ENCODE data around the gene ARID1B. TPM values are rescaled to one million over a fixed set of nuclear protein-coding genes. Genes with fewer than 3 reads are reported as not detected.

ARID1B gene
- total and polyA plus RNA-seq, 4 donors = 7.0 to 49.0 (median 24.2) TPM

DNA sequence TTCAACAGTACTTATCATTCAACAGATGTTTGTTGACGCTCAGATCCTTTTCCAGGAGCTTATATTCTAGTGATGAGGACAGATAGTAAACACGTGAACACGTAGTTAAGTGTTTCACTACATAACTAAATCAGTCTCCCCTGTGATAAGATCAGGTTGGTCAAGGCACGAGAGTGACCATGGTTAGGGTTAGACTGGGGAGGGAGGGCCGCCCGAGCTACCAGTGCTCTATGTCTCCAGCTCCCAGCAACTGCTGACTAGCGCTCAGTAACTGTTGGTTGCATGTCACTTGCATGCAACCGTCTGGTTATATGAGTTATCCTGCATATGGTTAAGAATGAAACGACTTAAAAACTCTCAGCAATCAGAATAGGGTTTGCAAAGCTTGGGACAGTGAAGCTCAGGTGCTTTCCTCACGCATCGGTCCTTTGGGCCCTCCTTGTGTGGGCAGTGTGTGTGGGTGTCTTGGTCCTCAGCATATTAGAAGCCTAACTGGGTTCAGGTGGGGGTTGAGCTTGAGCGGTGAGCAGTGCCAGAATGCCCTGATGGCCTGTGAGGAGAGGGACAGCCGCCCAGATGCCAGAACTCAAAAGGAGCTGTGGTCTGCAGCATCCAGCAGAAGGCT lies 120.8 kb downstream of the ARID1B start:
- no peaks in the 10 kb centered on the region for H3K9me3 ChIP-seq (ENCODE audit: control insufficient read depth in 4 of 4, low read length in 3 of 4)
- 97% methylated on average over 13 of the region's 13 CpGs for WGBS
- DNase-seq (ENCODE audit: low spot score) = no peak
- H3K27ac ChIP-seq (ENCODE audit: low read depth in 1 of 2, low read length in 2 of 2) = no peak overlapping the region
- peaks cover 0 to 5% (median 0%) of the 10 kb centered on the region in 4 donors for H3K4me1 ChIP-seq (ENCODE audit: control insufficient read depth in 4 of 4, insufficient read depth in 4 of 4, low read length in 3 of 4)
- TF ChIP-seq EGR1 (IDR thresholded peaks at IDR 0.05; ENCODE audit: low read depth in 2 of 2) (no peak), RXRA (IDR thresholded peaks at IDR 0.05) (no peak)
- no peak overlapping the region for H3K4me3 ChIP-seq (ENCODE audit: low read depth in 1 of 3, low read length in 3 of 3)
- no peak overlapping the region for H3K9ac ChIP-seq (ENCODE audit: low read depth in 1 of 2, low read length in 2 of 2)
- H3K27me3 ChIP-seq (ENCODE audit: control insufficient read depth in 4 of 4, insufficient read depth in 4 of 4, low read length in 3 of 4) = no peaks in the 10 kb centered on the region
- no peaks in the 10 kb centered on the region for H3K36me3 ChIP-seq (ENCODE audit: control insufficient read depth in 4 of 4, insufficient read depth in 3 of 4, low read depth in 1 of 4, low read length in 3 of 4)

DNA sequence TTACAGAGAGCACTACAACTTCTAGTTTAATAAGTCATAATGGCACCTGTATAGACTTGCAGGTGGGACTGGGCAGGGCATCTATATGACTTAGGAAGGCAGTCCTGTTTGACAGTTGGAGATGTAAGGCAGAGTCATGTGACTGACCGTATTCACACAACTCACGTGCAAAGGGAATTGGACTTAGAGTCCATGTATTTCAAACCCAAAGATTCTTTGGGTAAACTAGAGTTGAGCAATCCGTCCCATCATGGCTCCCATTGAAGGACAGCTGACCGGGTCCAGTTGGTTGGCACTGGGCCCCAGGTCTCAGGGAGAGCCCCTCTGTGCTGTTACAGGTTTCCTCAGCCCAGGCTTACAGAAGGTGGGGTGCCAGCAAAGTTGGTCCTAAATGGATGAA lies 121.9 kb downstream of the ARID1B start:
- peak; percentile 42 to 48 for TF ChIP-seq HNF4A (conservative IDR thresholded peaks at IDR 0.05)
- no peak for TF ChIP-seq JUND (IDR thresholded peaks at IDR 0.05)
- TF ChIP-seq, protein P1, sequence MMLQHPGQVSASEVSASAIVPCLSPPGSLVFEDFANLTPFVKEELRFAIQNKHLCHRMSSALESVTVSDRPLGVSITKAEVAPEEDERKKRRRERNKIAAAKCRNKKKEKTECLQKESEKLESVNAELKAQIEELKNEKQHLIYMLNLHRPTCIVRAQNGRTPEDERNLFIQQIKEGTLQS (IDR thresholded peaks at IDR 0.05) = no peak
- peaks cover 0 to 5% (median 0%) of the 10 kb centered on the region in 4 donors for H3K4me1 ChIP-seq (ENCODE audit: control insufficient read depth in 4 of 4, insufficient read depth in 4 of 4, low read length in 3 of 4)
- H3K9ac ChIP-seq (ENCODE audit: low read depth in 1 of 2, low read length in 2 of 2) = no peak overlapping the region
- no peaks in the 10 kb centered on the region for H3K9me3 ChIP-seq (ENCODE audit: control insufficient read depth in 4 of 4, low read length in 3 of 4)
- DNase-seq (ENCODE audit: low spot score) = no peak
- no peak overlapping the region for H3K4me3 ChIP-seq (ENCODE audit: low read depth in 1 of 3, low read length in 3 of 3)
- WGBS = 56% methylated on average over 4 of the region's 4 CpGs
- no peaks in the 10 kb centered on the region for H3K36me3 ChIP-seq (ENCODE audit: control insufficient read depth in 4 of 4, insufficient read depth in 3 of 4, low read depth in 1 of 4, low read length in 3 of 4)
- no peaks in the 10 kb centered on the region for H3K27me3 ChIP-seq (ENCODE audit: control insufficient read depth in 4 of 4, insufficient read depth in 4 of 4, low read length in 3 of 4)
- no peak overlapping the region for H3K27ac ChIP-seq (ENCODE audit: low read depth in 1 of 2, low read length in 2 of 2)

DNA sequence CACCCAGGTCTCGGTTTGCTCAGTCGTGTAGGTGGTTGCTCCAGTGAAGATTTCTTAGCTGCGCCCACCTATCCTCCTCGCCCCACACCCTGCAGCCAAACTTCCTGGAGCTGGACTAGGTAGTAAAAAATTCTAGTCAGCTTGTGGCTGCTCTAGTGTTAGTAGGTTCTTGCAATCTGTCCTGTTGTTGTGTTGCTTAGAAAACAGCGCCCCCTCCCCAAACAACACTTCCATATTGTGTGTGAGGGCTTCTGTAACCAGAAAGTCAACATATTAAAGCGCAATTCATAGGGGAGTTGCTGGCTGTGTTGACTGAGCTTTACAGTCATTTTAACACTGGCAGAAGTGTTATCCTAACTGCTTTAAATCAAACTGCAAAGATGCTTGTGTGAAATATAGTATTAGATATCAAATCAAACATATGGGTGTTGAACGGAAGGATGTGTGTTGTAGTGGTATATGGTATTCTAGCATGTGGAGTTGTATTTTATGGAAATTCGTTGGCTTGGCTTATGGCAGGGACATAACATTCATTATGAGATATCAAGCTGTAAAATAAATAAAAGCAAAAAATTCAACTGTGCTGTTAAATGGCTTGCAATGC lies 122.5 kb downstream of the ARID1B start:
- 96% methylated on average over 8 of the region's 8 CpGs for WGBS
- no peak overlapping the region for H3K4me3 ChIP-seq (ENCODE audit: low read depth in 1 of 3, low read length in 3 of 3)
- no peak overlapping the region for H3K27ac ChIP-seq (ENCODE audit: low read depth in 1 of 2, low read length in 2 of 2)
- no peak for TF ChIP-seq YY1 (IDR thresholded peaks at IDR 0.05)
- TF ChIP-seq RXRA (IDR thresholded peaks at IDR 0.05) = no peak
- TF ChIP-seq, protein P1 (IDR thresholded peaks at IDR 0.05) = no peak
- TF ChIP-seq, protein P2, sequence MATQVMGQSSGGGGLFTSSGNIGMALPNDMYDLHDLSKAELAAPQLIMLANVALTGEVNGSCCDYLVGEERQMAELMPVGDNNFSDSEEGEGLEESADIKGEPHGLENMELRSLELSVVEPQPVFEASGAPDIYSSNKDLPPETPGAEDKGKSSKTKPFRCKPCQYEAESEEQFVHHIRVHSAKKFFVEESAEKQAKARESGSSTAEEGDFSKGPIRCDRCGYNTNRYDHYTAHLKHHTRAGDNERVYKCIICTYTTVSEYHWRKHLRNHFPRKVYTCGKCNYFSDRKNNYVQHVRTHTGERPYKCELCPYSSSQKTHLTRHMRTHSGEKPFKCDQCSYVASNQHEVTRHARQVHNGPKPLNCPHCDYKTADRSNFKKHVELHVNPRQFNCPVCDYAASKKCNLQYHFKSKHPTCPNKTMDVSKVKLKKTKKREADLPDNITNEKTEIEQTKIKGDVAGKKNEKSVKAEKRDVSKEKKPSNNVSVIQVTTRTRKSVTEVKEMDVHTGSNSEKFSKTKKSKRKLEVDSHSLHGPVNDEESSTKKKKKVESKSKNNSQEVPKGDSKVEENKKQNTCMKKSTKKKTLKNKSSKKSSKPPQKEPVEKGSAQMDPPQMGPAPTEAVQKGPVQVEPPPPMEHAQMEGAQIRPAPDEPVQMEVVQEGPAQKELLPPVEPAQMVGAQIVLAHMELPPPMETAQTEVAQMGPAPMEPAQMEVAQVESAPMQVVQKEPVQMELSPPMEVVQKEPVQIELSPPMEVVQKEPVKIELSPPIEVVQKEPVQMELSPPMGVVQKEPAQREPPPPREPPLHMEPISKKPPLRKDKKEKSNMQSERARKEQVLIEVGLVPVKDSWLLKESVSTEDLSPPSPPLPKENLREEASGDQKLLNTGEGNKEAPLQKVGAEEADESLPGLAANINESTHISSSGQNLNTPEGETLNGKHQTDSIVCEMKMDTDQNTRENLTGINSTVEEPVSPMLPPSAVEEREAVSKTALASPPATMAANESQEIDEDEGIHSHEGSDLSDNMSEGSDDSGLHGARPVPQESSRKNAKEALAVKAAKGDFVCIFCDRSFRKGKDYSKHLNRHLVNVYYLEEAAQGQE (IDR thresholded peaks at IDR 0.05) = no peak
- TF ChIP-seq, protein P3, sequence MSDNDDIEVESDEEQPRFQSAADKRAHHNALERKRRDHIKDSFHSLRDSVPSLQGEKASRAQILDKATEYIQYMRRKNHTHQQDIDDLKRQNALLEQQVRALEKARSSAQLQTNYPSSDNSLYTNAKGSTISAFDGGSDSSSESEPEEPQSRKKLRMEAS (IDR thresholded peaks at IDR 0.05) = no peak
- TF ChIP-seq HNF4A (conservative IDR thresholded peaks at IDR 0.05) = no peak
- H3K9ac ChIP-seq (ENCODE audit: low read depth in 1 of 2, low read length in 2 of 2) = no peak overlapping the region
- H3K4me1 ChIP-seq (ENCODE audit: control insufficient read depth in 4 of 4, insufficient read depth in 4 of 4, low read length in 3 of 4) = peaks cover 0 to 5% (median 0%) of the 10 kb centered on the region in 4 donors
- no peaks in the 10 kb centered on the region for H3K27me3 ChIP-seq (ENCODE audit: control insufficient read depth in 4 of 4, insufficient read depth in 4 of 4, low read length in 3 of 4)
- H3K36me3 ChIP-seq (ENCODE audit: control insufficient read depth in 4 of 4, insufficient read depth in 3 of 4, low read depth in 1 of 4, low read length in 3 of 4) = peaks cover 0 to under 1% (median 0%) of the 10 kb centered on the region in 4 donors
- DNase-seq (ENCODE audit: low spot score) = no peak
- H3K9me3 ChIP-seq (ENCODE audit: control insufficient read depth in 4 of 4, low read length in 3 of 4) = no peaks in the 10 kb centered on the region

Data from liver (tissue), 9 donors.